VCaP (cell line): ENCODE measurements around the gene TNP2.

ENCODE experiments used
- H3K27ac ChIP-seq: fragments of 450-650 bp; 2 replicates; pipeline ENCODE4 v1.5.1; 2017
- CTCF ChIP-seq: fragments of 450-650 bp; conservative IDR thresholded peaks from 2 replicates; pipeline ENCODE4 v1.5.1; 2017; ENCODE audit warnings: mild to moderate bottlenecking, moderate library complexity

Gene TNP2

DNA sequence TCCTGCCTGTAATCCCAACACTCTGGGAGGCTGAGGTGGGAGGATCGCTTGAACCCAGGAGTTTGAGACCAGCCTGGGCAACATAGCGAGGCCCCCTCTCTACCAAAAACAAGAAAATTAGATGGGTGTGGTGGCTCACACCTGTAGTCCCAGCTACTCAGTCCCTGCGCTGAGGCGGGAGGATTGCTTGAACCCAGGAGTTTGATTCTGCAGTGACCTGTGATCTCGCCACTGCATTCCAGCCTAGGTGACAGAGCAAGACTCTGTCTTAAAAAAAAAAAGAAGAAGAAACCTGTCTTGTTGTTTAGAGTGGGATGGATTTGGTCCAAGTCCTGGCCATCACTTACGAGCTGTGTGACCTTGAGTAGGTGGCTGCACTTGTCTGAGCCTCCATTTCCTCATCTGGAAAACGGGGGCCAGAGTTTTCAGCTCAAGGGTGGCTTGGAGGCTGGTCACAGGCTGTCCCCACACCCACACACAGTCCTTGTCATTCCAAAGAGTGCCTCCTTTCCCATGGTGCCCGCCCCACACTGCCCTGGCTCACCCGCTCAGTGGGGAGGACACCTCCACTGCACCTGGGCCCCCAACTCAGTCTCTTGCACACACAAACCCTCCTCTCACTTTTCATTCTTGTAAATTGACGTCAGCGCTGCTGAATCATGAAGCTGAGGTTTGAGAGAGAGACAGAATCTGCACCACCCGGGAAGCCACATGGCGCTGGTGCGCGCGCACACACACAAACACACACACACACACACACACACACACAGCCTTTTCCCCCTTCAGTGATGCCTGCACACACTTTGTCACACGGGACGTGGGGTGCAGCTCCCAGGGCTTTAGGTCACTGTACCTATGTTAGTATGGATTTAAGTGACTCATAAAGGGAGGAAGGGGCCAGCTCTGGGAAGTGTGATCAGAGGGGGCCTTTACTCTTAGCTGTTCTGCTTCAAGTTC, 17.3 kb downstream of the TNP2 start:
- no peak overlapping the region for H3K27ac ChIP-seq
- TF ChIP-seq CTCF = no peak

DNA sequence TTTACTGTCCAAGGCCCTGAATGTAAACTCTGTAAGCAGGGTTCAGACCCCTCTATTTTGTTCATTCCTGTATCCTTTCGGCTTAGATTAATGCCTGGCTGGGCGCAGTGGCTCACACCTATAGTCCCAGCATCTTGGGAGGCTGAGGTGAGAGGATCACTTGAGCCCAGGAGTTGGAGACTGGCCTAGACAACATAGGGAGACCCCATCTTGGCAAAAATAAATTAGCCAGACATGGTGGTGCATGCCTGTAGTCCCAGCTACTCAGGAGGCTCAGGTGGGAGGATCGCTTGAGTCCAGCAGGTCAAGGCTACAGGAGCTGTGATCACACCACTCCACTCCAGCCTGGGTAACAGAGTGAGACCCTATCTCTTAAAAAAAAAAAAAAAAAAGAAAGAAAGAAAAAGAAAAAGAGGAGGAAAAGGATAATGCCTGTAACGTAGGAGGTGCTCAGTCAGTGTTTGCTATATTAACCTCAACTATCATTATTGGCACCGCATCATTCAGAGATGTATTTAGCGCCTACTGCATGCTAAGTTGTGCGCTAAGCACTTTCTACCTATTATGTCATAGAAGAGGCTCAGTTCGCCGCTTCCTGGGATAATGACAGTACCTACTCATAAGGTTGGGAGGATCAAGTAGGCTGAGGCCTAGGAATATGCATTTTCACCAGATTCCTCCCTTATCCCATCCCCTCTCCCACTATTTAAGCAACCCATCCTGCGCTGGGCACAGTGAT, 18.2 kb downstream of the TNP2 start:
- no peak overlapping the region for H3K27ac ChIP-seq

DNA sequence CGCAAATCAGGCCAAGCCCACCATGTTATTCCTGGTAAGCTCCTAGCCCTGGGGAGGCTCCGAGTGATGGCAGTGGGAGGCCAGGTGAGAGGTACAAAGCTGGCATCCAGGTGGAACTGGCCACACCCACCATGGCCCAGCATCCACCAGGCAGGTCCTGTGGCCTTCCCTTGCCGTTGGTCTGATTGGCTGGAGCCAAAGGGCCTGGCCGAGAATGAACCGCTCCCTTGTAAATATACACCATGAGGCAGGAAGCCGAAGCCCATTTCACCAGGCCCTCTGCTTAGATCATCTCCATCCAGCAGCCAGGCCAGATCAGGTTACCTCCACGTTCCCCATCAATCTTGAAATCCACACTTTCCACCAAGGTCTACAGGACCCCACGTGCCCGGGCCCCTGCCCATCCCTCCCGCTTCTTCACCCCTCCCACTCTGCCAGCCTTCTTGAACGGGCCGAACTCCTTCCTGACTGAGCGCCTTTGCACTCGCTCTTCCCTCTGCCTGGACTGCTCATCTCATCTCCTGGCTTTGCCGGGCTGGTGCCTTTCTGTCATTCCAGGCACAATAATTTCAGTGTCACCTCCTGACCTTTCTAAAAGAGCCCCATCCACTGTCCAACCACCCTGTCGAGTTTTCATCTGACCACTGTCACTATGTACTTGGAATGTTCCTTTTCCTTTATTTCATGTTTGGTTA, 18.9 kb downstream of the TNP2 start:
- no peak for TF ChIP-seq CTCF
- no peak overlapping the region for H3K27ac ChIP-seq

More for the DNA sequence above, 18.2 kb downstream of the TNP2 start:
- no peak for TF ChIP-seq CTCF

DNA sequence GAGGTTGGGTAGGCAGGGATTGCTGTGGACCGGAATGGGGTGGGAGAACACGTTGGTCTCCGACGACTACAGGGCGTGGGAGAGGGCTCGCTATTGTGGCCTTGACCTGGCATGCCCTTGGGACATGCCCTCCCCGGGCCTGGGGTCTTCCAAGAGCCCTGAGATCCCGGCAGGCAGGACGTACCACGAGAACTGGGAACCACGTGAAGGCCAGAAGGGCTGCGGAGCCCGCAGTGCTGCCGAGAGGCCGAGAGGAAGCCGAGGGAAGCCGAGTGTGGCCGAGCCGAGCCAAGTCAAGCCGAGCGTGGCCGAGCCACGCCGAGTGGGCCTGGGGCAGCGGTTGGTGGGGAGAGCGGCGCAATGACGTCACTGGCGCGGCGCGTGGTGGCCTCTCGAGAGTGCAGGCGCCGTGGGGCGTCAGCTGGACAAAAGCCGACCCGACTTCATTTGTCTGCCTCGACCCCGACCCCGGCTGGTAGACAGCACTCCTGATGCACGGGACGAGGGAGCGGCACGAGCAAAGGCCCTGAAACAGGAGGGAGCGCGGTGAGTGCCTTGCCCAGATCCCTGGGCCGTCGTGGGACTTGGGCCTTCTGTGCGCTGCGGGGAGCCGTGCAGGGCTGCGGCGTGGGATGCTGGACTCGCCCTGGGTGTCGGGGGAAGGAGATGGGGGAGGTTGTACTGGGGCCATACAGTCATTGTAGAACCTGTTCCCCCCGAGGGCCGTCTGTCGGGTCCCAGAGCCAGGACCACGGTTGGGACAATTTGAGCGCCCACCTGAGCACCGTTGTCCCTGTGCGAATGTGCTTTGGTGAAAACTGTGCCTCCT, 19.7 kb downstream of the TNP2 start:
- TF ChIP-seq CTCF = no peak
- no peak overlapping the region for H3K27ac ChIP-seq

- no peak overlapping the region for H3K27ac ChIP-seq
- TF ChIP-seq CTCF = no peak
Measured at GRCh38 chr16:11248133-11248532, 21.0 kb downstream of the TNP2 start.

GRCh38 chr16:11245988-11246387, 23.1 kb downstream of the TNP2 start:
- no peak for TF ChIP-seq CTCF
- H3K27ac ChIP-seq = no peak overlapping the region
